Measurements from ENCODE around the gene SIX2. TPM values are rescaled to one million over a fixed set of nuclear protein-coding genes. Genes with fewer than 3 reads are reported as not detected.

The SIX2 gene
- total and polyA plus RNA-seq, 2 experiments from 2014 or later: 0.87 to 1.3 TPM

- H3K27me3 ChIP-seq (ENCODE audit: insufficient read depth): no peaks in the 10 kb centered on the region; the same call in 1 of the 2 replicates
- H3K4me1 ChIP-seq (ENCODE audit: insufficient read depth): peaks cover 17% of the 10 kb centered on the region
- Mint-ChIP-seq H3K9me3 (no peaks in the 10 kb centered on the region), H3K27me3 (ENCODE audit: insufficient read depth, low read depth, poor library complexity) (peaks cover 15% of the 10 kb centered on the region), H3K4me3 (no peak overlapping the region), H3K36me3 (ENCODE audit: low read depth) (no peaks in the 10 kb centered on the region), H3K4me1 (peaks cover 17% of the 10 kb centered on the region), H3K27ac (no peak overlapping the region)
- no peak overlapping the region for H3K4me3 ChIP-seq
- no peak for DNase-seq (ENCODE audit: low spot score)
- no peaks in the 10 kb centered on the region for H3K36me3 ChIP-seq (ENCODE audit: insufficient read depth)
- H3K4me2 ChIP-seq: peak overlapping the region; percentile 26; the same call in 1 of the 2 replicates
- no peaks in the 10 kb centered on the region for H3K79me2 ChIP-seq (replicated peaks; ENCODE audit: insufficient read depth)
- H3K9me2 ChIP-seq (ENCODE audit: insufficient read depth): no peaks in the 10 kb centered on the region
- no peak overlapping the region for H3K27ac ChIP-seq (ENCODE audit: low read depth)
- no peak overlapping the region for H2AFZ ChIP-seq
- peak; percentile 30 for ATAC-seq
- TF ChIP-seq STAT1 (IDR thresholded peaks at IDR 0.05; ENCODE audit: unreplicated experiment): no peak
- no peak for TF ChIP-seq EZH2phosphoT487 (IDR thresholded peaks at IDR 0.05; ENCODE audit: unreplicated experiment)
- TF ChIP-seq NANOG (IDR thresholded peaks at IDR 0.05; ENCODE audit: borderline replicate concordance): no peak
- no peak for TF ChIP-seq ZNF114 (CRISPR knock-in tag; IDR thresholded peaks at IDR 0.05)
- no peak for TF ChIP-seq REST (IDR thresholded peaks at IDR 0.05; ENCODE audit: unreplicated experiment)
- no peak for TF ChIP-seq CTCF (conservative IDR thresholded peaks at IDR 0.05; ENCODE audit: low read depth in 2 of 2)
- no peaks in the 10 kb centered on the region for H4K20me1 ChIP-seq (replicated peaks; ENCODE audit: insufficient read depth)
- no peaks in the 10 kb centered on the region for H3F3A ChIP-seq (replicated peaks; ENCODE audit: low read depth)
These were observed 28.2 kb downstream of the SIX2 start for GRCh38 chr2:44980751-44981713.

GRCh38 chr2:44979581-44979980 lies 29.7 kb downstream of the SIX2 start:
- no peaks in the 10 kb centered on the region for H3K9me2 ChIP-seq (ENCODE audit: insufficient read depth)
- H3K79me2 ChIP-seq (replicated peaks; ENCODE audit: insufficient read depth): no peaks in the 10 kb centered on the region
- no peaks in the 10 kb centered on the region for H3K9me3 Mint-ChIP-seq
- peaks cover 15% of the 10 kb centered on the region for H3K27me3 Mint-ChIP-seq (ENCODE audit: insufficient read depth, low read depth, poor library complexity)
- H3K4me1 ChIP-seq (ENCODE audit: insufficient read depth): peaks cover 27% of the 10 kb centered on the region
- H3K36me3 ChIP-seq (ENCODE audit: insufficient read depth): no peaks in the 10 kb centered on the region
- no peak overlapping the region for H3K27ac ChIP-seq (ENCODE audit: low read depth)
- peaks cover 26% of the 10 kb centered on the region for H3K4me1 Mint-ChIP-seq
- ATAC-seq: no peak
- H3F3A ChIP-seq (replicated peaks; ENCODE audit: low read depth): no peaks in the 10 kb centered on the region
- no peaks in the 10 kb centered on the region for H4K20me1 ChIP-seq (replicated peaks; ENCODE audit: insufficient read depth)
- no peaks in the 10 kb centered on the region; the same call in 1 of the 2 replicates for H3K27me3 ChIP-seq (ENCODE audit: insufficient read depth)
- H3K4me3 ChIP-seq: no peak overlapping the region
- H3K4me2 ChIP-seq: no peak overlapping the region
- no peak overlapping the region for H3K27ac Mint-ChIP-seq
- H2AFZ ChIP-seq: no peak overlapping the region
- no peaks in the 10 kb centered on the region for H3K36me3 Mint-ChIP-seq (ENCODE audit: low read depth)
- DNase-seq (ENCODE audit: low spot score): no peak
- H3K4me3 Mint-ChIP-seq: no peak overlapping the region
- no peak for TF ChIP-seq ZNF114 (CRISPR knock-in tag; IDR thresholded peaks at IDR 0.05)
- no peak for TF ChIP-seq CTCF (conservative IDR thresholded peaks at IDR 0.05; ENCODE audit: low read depth in 2 of 2)
- TF ChIP-seq ZNF331 (CRISPR knock-in tag; IDR thresholded peaks at IDR 0.05; ENCODE audit: low read depth): no peak
- TF ChIP-seq NANOG (IDR thresholded peaks at IDR 0.05; ENCODE audit: borderline replicate concordance): no peak
- no peak for TF ChIP-seq ETS1 (IDR thresholded peaks at IDR 0.05)
- TF ChIP-seq CREB1 (CRISPR knock-in tag; IDR thresholded peaks at IDR 0.05; ENCODE audit: low read depth): no peak
- TF ChIP-seq STAT1 (IDR thresholded peaks at IDR 0.05; ENCODE audit: unreplicated experiment): no peak
- no peak for TF ChIP-seq POLR2AphosphoS5 (IDR thresholded peaks at IDR 0.05; ENCODE audit: low read depth)
- TF ChIP-seq EZH2phosphoT487 (IDR thresholded peaks at IDR 0.05; ENCODE audit: unreplicated experiment): no peak
